Caco-2 (cell line): ENCODE data around the gene PICK1. TPM values are rescaled to one million over a fixed set of nuclear protein-coding genes. Genes with fewer than 3 reads are reported as not detected.

ENCODE experiments used
- BruUV-seq: library from RNA; stranded (reverse); fragments of 400-500 nt; replicated peaks from 2 replicates; lab custom pipeline; 2021; lab: Mats Ljungman, UMichigan
- CTCF ChIA-PET: fragments of 300-600 bp; sonication (Branson Sonifier 250); formaldehyde crosslinking; loops from one replicate; lab custom pipeline; 2022; ENCODE audit warnings: antibody characterized with exemption; lab: Charles Lee
- POLR2A ChIA-PET: fragments of 300-600 bp; sonication (Branson Sonifier 250); formaldehyde crosslinking; loops from one replicate; lab custom pipeline; 2022; ENCODE audit warnings: antibody characterized with exemption; lab: Charles Lee
- DNase-seq, 2 experiments: peaks; one replicate each; pipeline versions ENCODE4 v3.0.0 to v3.0.0-alpha.2; 2020 to 2022
- H3K27me3 ChIP-seq: replicated peaks from 2 replicates; pipeline ENCODE4 v1.6.0; 2011; ENCODE audit warnings: low read length; ENCODE audit not compliant: control insufficient read depth, insufficient read depth
- H3K36me3 ChIP-seq: 2 replicates; pipeline ENCODE4 v1.5.1; 2011; ENCODE audit warnings: low read length; ENCODE audit not compliant: control insufficient read depth, insufficient read depth
- H3K4me1 ChIP-seq: fragments of 250-450 bp; sonication (Bioruptor Pico); 2 replicates; pipeline ENCODE4 v1.5.1; 2020; ENCODE audit warnings: mild to moderate bottlenecking
- H3K4me3 ChIP-seq: 2 replicates; pipeline ENCODE4 v1.5.1; 2011; ENCODE audit warnings: low read depth, mild to moderate bottlenecking, control low read depth, low read length
- H3K9me3 ChIP-seq: fragments of 250-450 bp; sonication (Bioruptor Pico); 2 replicates; pipeline ENCODE4 v1.5.1; 2020; ENCODE audit warnings: mild to moderate bottlenecking, moderate library complexity
- H3K27ac Mint-ChIP-seq: one replicate; pipeline ENCODE4 v1.8.0; 2022; ENCODE audit warnings: mixed read lengths; ENCODE audit not compliant: unreplicated experiment
- H3K27me3 Mint-ChIP-seq: one replicate; pipeline ENCODE4 v1.8.0; 2022; ENCODE audit warnings: mixed read lengths; ENCODE audit not compliant: insufficient read depth, unreplicated experiment
- H3K36me3 Mint-ChIP-seq: one replicate; pipeline ENCODE4 v1.8.0; 2022; ENCODE audit warnings: mild to moderate bottlenecking, mixed read lengths; ENCODE audit not compliant: insufficient read depth, unreplicated experiment
- H3K4me1 Mint-ChIP-seq: one replicate; pipeline ENCODE4 v1.8.0; 2022; ENCODE audit warnings: low read depth, mixed read lengths; ENCODE audit not compliant: unreplicated experiment
- H3K4me3 Mint-ChIP-seq: one replicate; pipeline ENCODE4 v1.8.0; 2022; ENCODE audit warnings: mild to moderate bottlenecking, moderate library complexity, mixed read lengths; ENCODE audit not compliant: unreplicated experiment
- H3K9me3 Mint-ChIP-seq: one replicate; pipeline ENCODE4 v1.8.0; 2022; ENCODE audit warnings: mixed read lengths; ENCODE audit not compliant: unreplicated experiment
- CTCF ChIP-seq, 2 experiments: fragments of 200-600 bp in 1 of 2; IDR thresholded peaks; 1 replicate in 1 of 2; 2 replicates in 1 of 2; pipeline versions ENCODE4 v1.5.1 to v1.8.0; 2011 to 2022; ENCODE audit warnings: antibody characterized with exemption in 1 of 2, control low read depth in 1 of 2, inconsistent platforms in 1 of 2, low read depth in 1 of 2, low read length in 1 of 2, mild to moderate bottlenecking in 1 of 2, moderate library complexity in 1 of 2; ENCODE audit not compliant: insufficient read depth in 1 of 2, severe bottlenecking in 1 of 2, unreplicated experiment in 1 of 2
- intact Hi-C: fragments of 100-400 bp; cut with micrococcal nuclease; formaldehyde crosslinking; loops from one replicate; pipeline ENCODE4 v1.10.0; 2022; ENCODE audit not compliant: unreplicated experiment
- total RNA-seq: library from RNA; stranded (reverse); gene quantifications from 2 replicates; pipeline ENCODE4 v1.2.3, GENCODE V29; 2022

Gene PICK1
- total RNA-seq, 1 experiment from 2014 or later, result 41.1 TPM

GRCh38 chr22:38073150-38074130 lies 16.2 kb downstream of the PICK1 start:
- no peak overlapping the region for H3K4me3 Mint-ChIP-seq
- DNase-seq, result no peak
- ChIA-PET CTCF (no interaction called here), POLR2A (no interaction called here)
- Histone ChIP-seq H3K36me3 (peaks cover 4% of the 10 kb centered on the region), H3K27me3 (no peaks in the 10 kb centered on the region), H3K4me3 (no peak overlapping the region), H3K9me3 (no peaks in the 10 kb centered on the region), H3K4me1 (no peaks in the 10 kb centered on the region)
- H3K4me1 Mint-ChIP-seq, result no peaks in the 10 kb centered on the region
- no peak overlapping the region for H3K27ac Mint-ChIP-seq
- H3K9me3 Mint-ChIP-seq, result no peaks in the 10 kb centered on the region
- TF ChIP-seq CTCF (IDR thresholded peaks at IDR 0.05; ENCODE audit: insufficient read depth in 1 of 2, low read depth in 1 of 2, low read length in 1 of 2, severe bottlenecking in 1 of 2, unreplicated experiment in 1 of 2), result no peak
- H3K27me3 Mint-ChIP-seq, result no peaks in the 10 kb centered on the region
- peaks cover 6% of the 10 kb centered on the region for H3K36me3 Mint-ChIP-seq
- intact Hi-C loops, result no loop called here
- no TSS peak for BruUV-seq

GRCh38 chr22:38074181-38075104 lies 17.2 kb downstream of the PICK1 start:
- no peak for DNase-seq
- POLR2A ChIA-PET, result no interaction called here
- intact Hi-C loops, result no loop called here
- Histone ChIP-seq H3K27me3 (no peaks in the 10 kb centered on the region), H3K36me3 (peaks cover 4% of the 10 kb centered on the region), H3K4me1 (no peaks in the 10 kb centered on the region), H3K4me3 (no peak overlapping the region), H3K9me3 (no peaks in the 10 kb centered on the region)
- H3K27ac Mint-ChIP-seq, result no peak overlapping the region
- no peaks in the 10 kb centered on the region for H3K27me3 Mint-ChIP-seq
- peaks cover 6% of the 10 kb centered on the region for H3K36me3 Mint-ChIP-seq
- H3K9me3 Mint-ChIP-seq, result no peaks in the 10 kb centered on the region
- H3K4me1 Mint-ChIP-seq, result no peaks in the 10 kb centered on the region
- CTCF ChIA-PET, result interaction anchor here (0.8 kb wide), 1 partner anchor 22 kb away, joined by 3 read pairs; no protein-coding TSS in a partner anchor
- no TSS peak for BruUV-seq
- no peak overlapping the region for H3K4me3 Mint-ChIP-seq
- TF ChIP-seq CTCF (IDR thresholded peaks at IDR 0.05; ENCODE audit: insufficient read depth in 1 of 2, low read depth in 1 of 2, low read length in 1 of 2, severe bottlenecking in 1 of 2, unreplicated experiment in 1 of 2), result no peak
